Ovary (tissue), 3 donors: Measurements from ENCODE around the gene CLCN5.

Experiments
- CTCF ChIP-seq, 3 donors: fragments of 450-650 bp in 2 of 3; fragments of 200-600 bp in 1 of 3; IDR thresholded peaks; one replicate each; pipeline versions ENCODE4 v1.5.1 to v1.8.0; 2016 to 2022; ENCODE audit warnings: antibody characterized with exemption in 3 of 3, mild to moderate bottlenecking in 1 of 3
- EP300 ChIP-seq: sonication (generic); formaldehyde crosslinking; IDR thresholded peaks from one replicate; pipeline ENCODE4 v1.6.1; 2017; ENCODE audit warnings: antibody characterized with exemption
- POLR2A ChIP-seq: fragments of 450-650 bp; IDR thresholded peaks from one replicate; pipeline ENCODE4 v1.6.1; 2017; ENCODE audit warnings: antibody characterized with exemption, mild to moderate bottlenecking, moderate library complexity
- donor health status: DM: no; HTN: no; CAD: no.

DNA sequence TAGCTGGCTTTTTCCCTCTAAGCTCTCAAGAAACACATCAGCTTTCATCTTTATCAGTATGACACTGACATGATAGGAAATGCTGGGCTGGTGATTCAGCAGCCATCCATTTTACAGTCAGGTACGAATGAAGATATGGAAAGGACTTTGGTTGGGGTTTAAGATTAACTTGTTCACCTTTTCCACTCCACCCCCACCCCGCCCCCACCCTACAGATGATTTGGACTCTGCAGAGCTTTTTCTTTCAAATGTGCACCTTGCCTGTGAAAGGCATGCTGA, 145.8 kb downstream of the CLCN5 start:
- TF ChIP-seq CTCF (IDR thresholded peaks at IDR 0.05) (no peak), EP300 (no peak), POLR2A (no peak)
